ENCODE results near the gene COL17A1.

GRCh38 chr10:104085801-104086400 lies at the start of gene COL17A1:
- TF ChIP-seq POLR2AphosphoS5 (IDR thresholded peaks at IDR 0.05; ENCODE audit: low read depth, low read length): no peak
- TF ChIP-seq TAF1 (IDR thresholded peaks at IDR 0.05; ENCODE audit: borderline replicate concordance, insufficient read depth, low read length): no peak
- no peak for TF ChIP-seq REST (IDR thresholded peaks at IDR 0.05; ENCODE audit: insufficient read depth in 1 of 2, low read depth in 2 of 2, low read length in 2 of 2)
- TF ChIP-seq FOXP2 (optimal IDR thresholded peaks at IDR 0.05; ENCODE audit: borderline replicate concordance, extremely low read depth, extremely low read length, insufficient read depth): no peak
- no peak for TF ChIP-seq SIN3A (IDR thresholded peaks at IDR 0.05; ENCODE audit: borderline replicate concordance, insufficient read depth, low read length)

Measured in PFSK-1 (cell line).